B cell (primary cell): Measurements from ENCODE around the gene SIPA1L2. TPM values are rescaled to one million over a fixed set of nuclear protein-coding genes. Genes with fewer than 3 reads are reported as not detected.

Experiments
- ATAC-seq: fragments of 200-7000 bp; cut with Tn5 transposase; one replicate; pipeline ENCODE4 v1.10.0; 2021; ENCODE audit warnings: low read depth, mild to moderate bottlenecking, moderate number of reproducible peaks, moderate library complexity
- CTCF ChIA-PET: fragments of 350-600 bp; sonication (Branson Sonifier 250); formaldehyde crosslinking; loops from one replicate; lab custom pipeline; 2021; ENCODE audit warnings: antibody characterized with exemption, inconsistent platforms; lab: Charles Lee
- POLR2A ChIA-PET: fragments of 350-600 bp; sonication (Branson Sonifier 250); formaldehyde crosslinking; loops from one replicate; lab custom pipeline; 2021; ENCODE audit warnings: antibody characterized with exemption; lab: Charles Lee
- DNase-seq: peaks from one replicate; pipeline ENCODE4 v3.0.0; 2013
- H2AFZ ChIP-seq: 2 replicates; pipeline ENCODE4 v1.6.1; 2012; ENCODE audit warnings: mild to moderate bottlenecking, low read depth, low read length; ENCODE audit not compliant: insufficient read depth, poor library complexity, severe bottlenecking
- H3K27ac ChIP-seq, 2 donors: 1 replicate in 1 of 2; 2 replicates in 1 of 2; pipeline ENCODE4 v1.5.1; 2012 to 2013; ENCODE audit warnings: low read length in 2 of 2, mild to moderate bottlenecking in 2 of 2, moderate library complexity in 1 of 2
- H3K27me3 ChIP-seq, 4 experiments: fragments of 200-600 bp in 1 of 4; sonication (generic) in 1 of 4; replicated peaks in 1 of 4; 1 replicate in 2 of 4; 2 replicates in 2 of 4; pipeline versions ENCODE4 v1.6.1 to v1.7.0; 2013 to 2016; ENCODE audit warnings: low read length in 3 of 4, mild to moderate bottlenecking in 2 of 4, mixed read lengths in 1 of 4, moderate library complexity in 1 of 4; ENCODE audit not compliant: insufficient read depth in 4 of 4, control insufficient read depth in 3 of 4; ENCODE audit errors: control extremely low read depth in 1 of 4
- H3K36me3 ChIP-seq, 2 experiments: replicated peaks in 1 of 2; 1 replicate in 1 of 2; 2 replicates in 1 of 2; pipeline versions ENCODE4 v1.6.1 to v1.7.1; 2013; ENCODE audit warnings: low read length in 1 of 2; ENCODE audit not compliant: insufficient read depth in 2 of 2, control insufficient read depth in 1 of 2; ENCODE audit errors: control extremely low read depth in 1 of 2, extremely low read depth in 1 of 2
- H3K4me1 ChIP-seq, 2 donors: fragments of 200-600 bp in 1 of 2; sonication (generic) in 1 of 2; 1 replicate in 1 of 2; 2 replicates in 1 of 2; pipeline versions ENCODE4 v1.5.1 to v1.6.1; 2013 to 2017; ENCODE audit warnings: low read length in 2 of 2; ENCODE audit not compliant: control insufficient read depth in 2 of 2, insufficient read depth in 2 of 2
- H3K4me2 ChIP-seq: replicated peaks from 2 replicates; pipeline ENCODE3; 2012; ENCODE audit warnings: mild to moderate bottlenecking, low read depth, low read length; ENCODE audit not compliant: poor library complexity, severe bottlenecking
- H3K4me3 ChIP-seq, 5 experiments: fragments of 200-600 bp in 1 of 5; sonication (generic) in 1 of 5; 1 replicate in 3 of 5; 2 replicates in 2 of 5; pipeline versions ENCODE4 v1.5.1 to v1.7.0; 2011 to 2016; ENCODE audit warnings: low read length in 4 of 5, mild to moderate bottlenecking in 4 of 5, low read depth in 2 of 5, control low read depth in 1 of 5, moderate library complexity in 1 of 5; ENCODE audit not compliant: insufficient read depth in 1 of 5; ENCODE audit errors: control extremely low read depth in 1 of 5, extremely low read depth in 1 of 5
- H3K79me2 ChIP-seq: fragments of 200-600 bp; sonication (generic); one replicate; pipeline ENCODE4 v1.6.0; 2016; ENCODE audit warnings: low read length; ENCODE audit not compliant: control insufficient read depth, insufficient read depth
- H3K9ac ChIP-seq: fragments of 200-600 bp; sonication (generic); 2 replicates; pipeline ENCODE4 v1.6.1; 2017; ENCODE audit warnings: mild to moderate bottlenecking, low read length, moderate library complexity
- H3K9me3 ChIP-seq, 3 donors: one replicate each; pipeline versions ENCODE4 v1.6.1 to v1.7.1; 2013; ENCODE audit warnings: low read length in 2 of 3; ENCODE audit not compliant: control insufficient read depth in 2 of 3, insufficient read depth in 1 of 3; ENCODE audit errors: control extremely low read depth in 1 of 3
- H4K20me1 ChIP-seq: 2 replicates; pipeline ENCODE4 v1.6.0; 2012; ENCODE audit warnings: mild to moderate bottlenecking, low read length; ENCODE audit not compliant: insufficient read depth, control insufficient read depth, poor library complexity, severe bottlenecking
- H3K27ac Mint-ChIP-seq: one replicate; pipeline ENCODE4 v1.8.0; 2021; ENCODE audit warnings: mixed read lengths
- H3K27me3 Mint-ChIP-seq: one replicate; pipeline ENCODE4 v1.8.0; 2021; ENCODE audit warnings: mixed read lengths
- H3K4me1 Mint-ChIP-seq: one replicate; pipeline ENCODE4 v1.8.0; 2021; ENCODE audit warnings: mixed read lengths
- H3K4me3 Mint-ChIP-seq: one replicate; pipeline ENCODE4 v1.8.0; 2021; ENCODE audit warnings: mixed read lengths
- H3K9me3 Mint-ChIP-seq: one replicate; pipeline ENCODE4 v1.8.0; 2022; ENCODE audit warnings: mixed read lengths; ENCODE audit not compliant: insufficient read depth
- EZH2 ChIP-seq: IDR thresholded peaks from 2 replicates; pipeline ENCODE4 v1.6.1; 2012; ENCODE audit warnings: borderline replicate concordance, low read depth, mild to moderate bottlenecking, moderate library complexity, low read length; ENCODE audit not compliant: insufficient read depth, poor library complexity, severe bottlenecking
- WGBS: methylation state at CpG from one replicate; pipeline ENCODE4 v1.1.5; 2013; ENCODE audit warnings: missing lambda C conversion rate; ENCODE audit not compliant: insufficient coverage; 5-methylcytosine and 5-hydroxymethylcytosine counted together
- intact Hi-C: fragments of 100-400 bp; cut with micrococcal nuclease; formaldehyde crosslinking; loops from one replicate; pipeline ENCODE4 v1.10.0; 2022
- polyA plus RNA-seq: library from polyadenylated mRNA; depleted of rRNA; stranded (reverse); fragments of >200 nt; gene quantifications from 2 replicates; pipeline ENCODE4 v1.2.3, GENCODE V29; 2012
- total RNA-seq, 2 donors: library from RNA; stranded (reverse); fragments of 120-200 nt in 1 of 2; gene quantifications; 1 replicate in 1 of 2; 2 replicates in 1 of 2; pipeline versions ENCODE4 v1.2.3 to v1.2.4, GENCODE V29; 2013 to 2022
- TF ChIP-seq, protein P1 (sequence below): fragments of 200-600 bp; IDR thresholded peaks from one replicate; pipeline ENCODE4 v1.8.0; 2022; ENCODE audit warnings: antibody characterized with exemption, mild to moderate bottlenecking

The SIPA1L2 gene
- total and polyA plus RNA-seq, 2 donors (not counting 1 experiment from before 2014, with no cell fraction given) = 0.07 TPM

DNA sequence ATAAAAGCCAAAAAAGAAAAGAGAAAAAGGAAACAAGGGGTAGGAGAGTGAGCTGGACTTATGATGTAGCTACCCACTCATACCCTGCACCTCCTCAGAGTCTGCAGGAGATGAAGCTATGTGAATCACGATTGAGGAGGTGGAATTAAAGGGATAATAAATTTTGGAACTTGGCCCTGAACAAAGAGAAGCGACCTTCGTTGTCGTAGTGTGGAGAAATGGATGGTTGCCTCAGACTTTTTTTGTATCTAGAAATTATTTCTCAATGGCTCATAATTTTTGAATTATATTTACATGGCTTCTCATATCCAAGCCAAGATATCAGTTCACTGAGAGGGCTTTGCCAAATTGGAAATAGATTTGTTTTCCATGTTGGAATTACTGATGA, 37.8 kb upstream of the SIPA1L2 start:
- H3K9me3 Mint-ChIP-seq = no peaks in the 10 kb centered on the region
- CTCF ChIA-PET = no interaction called here
- intact Hi-C loops = no loop called here
- H3K9me3 ChIP-seq = peaks cover 0 to 2% (median 0%) of the 10 kb centered on the region in 3 donors
- H3K4me3 Mint-ChIP-seq = no peak overlapping the region
- no peak overlapping the region for H2AFZ ChIP-seq
- no peak overlapping the region for H3K27ac ChIP-seq
- H4K20me1 ChIP-seq = no peaks in the 10 kb centered on the region
- H3K27me3 ChIP-seq = no peaks in the 10 kb centered on the region
- POLR2A ChIA-PET = no interaction called here
- no peaks in the 10 kb centered on the region for H3K36me3 ChIP-seq
- no peaks in the 10 kb centered on the region for H3K4me1 ChIP-seq
- no CpG with 5 or more reads among the region's 4 CpGs for WGBS
- DNase-seq = no peak
- no peak for ATAC-seq
- H3K79me2 ChIP-seq = no peaks in the 10 kb centered on the region
- H3K9ac ChIP-seq = no peak overlapping the region
- H3K27ac Mint-ChIP-seq = no peak overlapping the region
- H3K27me3 Mint-ChIP-seq = no peaks in the 10 kb centered on the region
- peaks cover 8% of the 10 kb centered on the region for H3K4me1 Mint-ChIP-seq
- no peak for TF ChIP-seq EZH2
- TF ChIP-seq, protein P1, sequence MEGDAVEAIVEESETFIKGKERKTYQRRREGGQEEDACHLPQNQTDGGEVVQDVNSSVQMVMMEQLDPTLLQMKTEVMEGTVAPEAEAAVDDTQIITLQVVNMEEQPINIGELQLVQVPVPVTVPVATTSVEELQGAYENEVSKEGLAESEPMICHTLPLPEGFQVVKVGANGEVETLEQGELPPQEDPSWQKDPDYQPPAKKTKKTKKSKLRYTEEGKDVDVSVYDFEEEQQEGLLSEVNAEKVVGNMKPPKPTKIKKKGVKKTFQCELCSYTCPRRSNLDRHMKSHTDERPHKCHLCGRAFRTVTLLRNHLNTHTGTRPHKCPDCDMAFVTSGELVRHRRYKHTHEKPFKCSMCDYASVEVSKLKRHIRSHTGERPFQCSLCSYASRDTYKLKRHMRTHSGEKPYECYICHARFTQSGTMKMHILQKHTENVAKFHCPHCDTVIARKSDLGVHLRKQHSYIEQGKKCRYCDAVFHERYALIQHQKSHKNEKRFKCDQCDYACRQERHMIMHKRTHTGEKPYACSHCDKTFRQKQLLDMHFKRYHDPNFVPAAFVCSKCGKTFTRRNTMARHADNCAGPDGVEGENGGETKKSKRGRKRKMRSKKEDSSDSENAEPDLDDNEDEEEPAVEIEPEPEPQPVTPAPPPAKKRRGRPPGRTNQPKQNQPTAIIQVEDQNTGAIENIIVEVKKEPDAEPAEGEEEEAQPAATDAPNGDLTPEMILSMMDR = no peak
- no peak overlapping the region for H3K4me2 ChIP-seq
- no peak overlapping the region for H3K4me3 ChIP-seq

DNA sequence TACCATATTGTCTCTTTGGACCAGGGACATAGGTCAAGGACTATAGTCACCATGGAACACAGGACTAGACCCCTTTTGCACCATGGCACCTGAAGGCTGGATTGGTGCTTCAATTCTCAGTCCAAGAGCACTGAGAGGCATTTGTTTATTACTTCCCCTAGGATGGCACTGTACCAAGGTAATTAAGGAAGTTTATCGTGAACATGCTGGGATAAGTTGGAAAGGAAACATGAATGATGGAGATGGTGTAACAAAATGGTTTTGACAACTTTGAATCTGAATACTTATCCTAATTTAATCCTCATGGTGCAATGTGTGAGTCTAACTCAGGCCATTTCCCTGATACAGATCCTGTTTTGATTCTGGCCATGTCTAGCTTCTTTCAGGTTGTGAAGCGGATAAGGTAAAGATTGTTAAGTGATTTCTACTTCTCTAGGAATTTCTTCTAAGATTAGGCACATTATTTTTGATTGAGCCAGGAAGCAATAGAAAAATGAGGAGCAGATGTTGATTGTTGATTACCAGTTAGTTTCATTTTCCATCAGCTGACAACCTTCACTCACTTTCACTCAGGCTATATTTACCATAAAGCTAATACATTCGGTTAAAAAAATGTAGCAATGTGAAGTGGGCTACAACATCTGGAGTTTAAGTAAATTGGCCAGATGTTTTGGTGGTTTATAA, 37.3 kb upstream of the SIPA1L2 start:
- Histone ChIP-seq H3K4me1 (no peaks in the 10 kb centered on the region), H3K9me3 (peaks cover 0 to 2% (median 0%) of the 10 kb centered on the region in 3 donors), H3K36me3 (no peaks in the 10 kb centered on the region), H2AFZ (no peak overlapping the region), H4K20me1 (no peaks in the 10 kb centered on the region), H3K27ac (no peak overlapping the region), H3K4me2 (no peak overlapping the region), H3K79me2 (no peaks in the 10 kb centered on the region), H3K4me3 (no peak overlapping the region), H3K9ac (no peak overlapping the region), H3K27me3 (no peaks in the 10 kb centered on the region)
- H3K27ac Mint-ChIP-seq = no peak overlapping the region
- CTCF ChIA-PET = no interaction called here
- no peaks in the 10 kb centered on the region for H3K9me3 Mint-ChIP-seq
- H3K27me3 Mint-ChIP-seq = no peaks in the 10 kb centered on the region
- H3K4me1 Mint-ChIP-seq = peaks cover 8% of the 10 kb centered on the region
- POLR2A ChIA-PET = no interaction called here
- DNase-seq (no peak), ATAC-seq (no peak)
- no CpG with 5 or more reads among the region's 3 CpGs for WGBS
- TF ChIP-seq EZH2 = no peak
- TF ChIP-seq, protein P1 = no peak
- intact Hi-C loops = no loop called here
- H3K4me3 Mint-ChIP-seq = no peak overlapping the region
